ENCODE results near the gene FGF14.

Gene FGF14

DNA sequence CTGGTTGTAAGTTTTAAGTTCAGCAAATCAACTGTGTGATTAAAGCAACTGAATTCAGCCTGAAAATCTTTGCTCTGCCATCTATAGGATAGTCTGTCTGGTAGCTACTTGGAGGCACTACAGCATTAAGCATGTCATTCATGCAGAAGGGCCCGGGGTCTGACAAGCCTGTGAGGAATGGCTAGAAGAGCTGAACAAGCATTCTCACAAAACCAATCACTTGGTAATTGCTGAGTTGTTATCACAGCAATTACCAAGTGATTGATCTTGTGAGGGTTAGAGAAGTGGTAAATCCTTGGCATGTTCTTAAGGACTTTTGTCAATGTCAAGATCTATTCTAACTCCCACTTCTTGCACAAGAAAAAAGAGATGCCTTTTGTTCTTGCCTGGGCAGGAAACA is 356.1 kb downstream of the FGF14 start:
- Histone ChIP-seq H3K9me3 (ENCODE audit: control insufficient read depth in 5 of 5, low read length in 5 of 5) (peaks cover 0 to 4% (median 3%) of the 10 kb centered on the region in 5 donors), H3K4me3 (ENCODE audit: low read depth in 1 of 5, low read length in 5 of 5) (no peak overlapping the region), H3K27me3 (ENCODE audit: control insufficient read depth in 5 of 5, insufficient read depth in 4 of 5, low read length in 5 of 5) (no peaks in the 10 kb centered on the region), H3K27ac (ENCODE audit: low read depth, low read length) (no peak overlapping the region), H3K4me1 (ENCODE audit: control insufficient read depth in 5 of 5, insufficient read depth in 5 of 5, low read length in 5 of 5) (no peaks in the 10 kb centered on the region), H3K36me3 (ENCODE audit: control insufficient read depth in 5 of 5, insufficient read depth in 5 of 5, low read length in 5 of 5) (no peaks in the 10 kb centered on the region), H3K9ac (ENCODE audit: low read length in 5 of 5) (no peak overlapping the region)

DNA sequence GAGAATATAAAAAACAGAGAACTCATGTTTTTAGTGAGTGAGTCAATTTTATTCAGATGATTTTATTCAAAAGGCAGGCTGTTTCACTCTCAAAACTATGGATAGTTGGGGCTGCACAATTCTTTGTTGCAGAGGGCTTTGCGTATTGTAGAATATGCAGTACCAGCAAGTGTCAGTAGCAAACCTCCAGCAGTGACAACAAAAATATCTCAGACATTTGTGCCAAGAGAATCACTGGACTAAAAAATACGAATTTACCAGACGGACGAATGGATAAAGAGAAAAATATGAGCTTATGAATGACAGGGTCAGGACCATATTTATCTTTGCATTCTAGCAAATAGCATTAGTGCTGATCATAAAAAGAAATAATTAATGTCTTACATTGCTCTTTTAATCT is 359.1 kb downstream of the FGF14 start:
- no peaks in the 10 kb centered on the region for H3K36me3 ChIP-seq (ENCODE audit: control insufficient read depth in 5 of 5, insufficient read depth in 5 of 5, low read length in 5 of 5)
- H3K27me3 ChIP-seq (ENCODE audit: control insufficient read depth in 5 of 5, insufficient read depth in 4 of 5, low read length in 5 of 5), result no peaks in the 10 kb centered on the region
- no peaks in the 10 kb centered on the region for H3K4me1 ChIP-seq (ENCODE audit: control insufficient read depth in 5 of 5, insufficient read depth in 5 of 5, low read length in 5 of 5)
- H3K9me3 ChIP-seq (ENCODE audit: control insufficient read depth in 5 of 5, low read length in 5 of 5), result no peaks in the 10 kb centered on the region
- H3K9ac ChIP-seq (ENCODE audit: low read length in 5 of 5), result no peak overlapping the region
- no peak overlapping the region for H3K4me3 ChIP-seq (ENCODE audit: low read depth in 1 of 5, low read length in 5 of 5)
- H3K27ac ChIP-seq (ENCODE audit: low read depth, low read length), result no peak overlapping the region

DNA sequence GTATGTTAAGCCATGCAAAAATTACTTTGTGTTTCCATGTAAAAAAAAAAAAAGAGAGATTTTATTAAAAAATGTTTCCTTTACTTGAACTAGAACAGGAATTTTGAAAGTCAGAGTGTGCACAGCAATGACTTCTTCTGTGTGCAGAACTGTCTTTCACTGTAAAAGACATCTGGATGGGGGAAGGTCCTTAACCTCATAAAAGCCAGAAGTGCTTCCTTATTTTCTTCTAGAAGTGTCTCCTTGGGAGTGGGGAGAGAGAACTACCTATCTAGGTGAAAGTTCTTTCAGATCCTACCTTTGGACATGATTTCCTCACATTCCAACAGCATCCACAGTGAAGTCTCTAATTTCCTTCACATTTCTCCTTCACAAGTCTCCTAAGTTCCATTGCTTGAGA is 360.3 kb downstream of the FGF14 start:
- Histone ChIP-seq H3K27me3 (ENCODE audit: control insufficient read depth in 5 of 5, insufficient read depth in 4 of 5, low read length in 5 of 5) (no peaks in the 10 kb centered on the region), H3K4me1 (ENCODE audit: control insufficient read depth in 5 of 5, insufficient read depth in 5 of 5, low read length in 5 of 5) (no peaks in the 10 kb centered on the region), H3K4me3 (ENCODE audit: low read depth in 1 of 5, low read length in 5 of 5) (no peak overlapping the region), H3K36me3 (ENCODE audit: control insufficient read depth in 5 of 5, insufficient read depth in 5 of 5, low read length in 5 of 5) (no peaks in the 10 kb centered on the region), H3K9me3 (ENCODE audit: control insufficient read depth in 5 of 5, low read length in 5 of 5) (peaks cover 0 to 5% (median 2%) of the 10 kb centered on the region in 5 donors), H3K9ac (ENCODE audit: low read length in 5 of 5) (no peak overlapping the region), H3K27ac (ENCODE audit: low read depth, low read length) (no peak overlapping the region)

DNA sequence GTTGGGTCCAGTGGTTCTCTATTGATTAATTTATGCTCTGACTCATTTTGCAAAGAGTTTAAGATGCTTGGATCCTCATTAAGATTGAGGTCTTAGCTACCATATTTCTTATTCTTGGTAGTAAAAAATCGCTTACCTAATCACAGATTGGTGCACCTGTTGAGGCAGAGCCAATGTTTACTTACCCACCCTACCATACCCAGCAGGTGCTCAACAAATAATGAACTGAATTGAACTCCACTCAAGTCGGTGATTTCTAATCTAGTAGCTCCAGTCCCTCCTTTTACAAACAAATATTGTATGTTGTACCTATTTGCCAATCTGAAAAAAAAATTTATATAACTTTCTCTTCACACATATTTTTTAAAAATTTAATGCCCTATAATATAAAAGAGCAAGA is 361.0 kb downstream of the FGF14 start:
- Histone ChIP-seq H3K4me1 (ENCODE audit: control insufficient read depth in 5 of 5, insufficient read depth in 5 of 5, low read length in 5 of 5) (no peaks in the 10 kb centered on the region), H3K27me3 (ENCODE audit: control insufficient read depth in 5 of 5, insufficient read depth in 4 of 5, low read length in 5 of 5) (no peaks in the 10 kb centered on the region), H3K36me3 (ENCODE audit: control insufficient read depth in 5 of 5, insufficient read depth in 5 of 5, low read length in 5 of 5) (no peaks in the 10 kb centered on the region), H3K4me3 (ENCODE audit: low read depth in 1 of 5, low read length in 5 of 5) (no peak overlapping the region), H3K9ac (ENCODE audit: low read length in 5 of 5) (no peak overlapping the region), H3K27ac (ENCODE audit: low read depth, low read length) (no peak overlapping the region), H3K9me3 (ENCODE audit: control insufficient read depth in 5 of 5, low read length in 5 of 5) (peaks cover 0 to 5% (median 2%) of the 10 kb centered on the region in 5 donors)

DNA sequence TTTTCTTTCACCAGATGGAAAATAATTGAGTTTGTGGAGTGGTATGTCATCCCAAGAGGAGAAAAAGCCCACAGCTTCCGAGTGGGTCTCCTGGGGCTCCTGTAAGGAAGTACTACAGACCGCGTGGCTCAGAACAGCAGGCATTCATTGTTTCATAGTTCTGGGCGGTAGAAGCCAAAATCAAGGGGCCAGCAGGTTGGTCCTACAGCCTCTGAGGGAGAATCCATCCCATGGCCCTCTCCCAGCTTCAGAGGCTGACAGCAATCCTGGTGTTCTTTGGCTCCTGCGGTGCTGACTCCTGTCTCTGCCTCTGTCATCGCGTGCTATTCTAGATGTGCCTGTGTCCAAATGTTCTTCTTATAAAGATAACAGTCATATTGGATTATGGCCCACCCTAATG is 362.6 kb downstream of the FGF14 start:
- no peak overlapping the region for H3K9ac ChIP-seq (ENCODE audit: low read length in 5 of 5)
- no peaks in the 10 kb centered on the region for H3K36me3 ChIP-seq (ENCODE audit: control insufficient read depth in 5 of 5, insufficient read depth in 5 of 5, low read length in 5 of 5)
- H3K4me1 ChIP-seq (ENCODE audit: control insufficient read depth in 5 of 5, insufficient read depth in 5 of 5, low read length in 5 of 5), result no peaks in the 10 kb centered on the region
- H3K9me3 ChIP-seq (ENCODE audit: control insufficient read depth in 5 of 5, low read length in 5 of 5), result peaks cover 0 to 5% (median 2%) of the 10 kb centered on the region in 5 donors
- H3K27ac ChIP-seq (ENCODE audit: low read depth, low read length), result no peak overlapping the region
- no peaks in the 10 kb centered on the region for H3K27me3 ChIP-seq (ENCODE audit: control insufficient read depth in 5 of 5, insufficient read depth in 4 of 5, low read length in 5 of 5)
- H3K4me3 ChIP-seq (ENCODE audit: low read depth in 1 of 5, low read length in 5 of 5), result no peak overlapping the region

DNA sequence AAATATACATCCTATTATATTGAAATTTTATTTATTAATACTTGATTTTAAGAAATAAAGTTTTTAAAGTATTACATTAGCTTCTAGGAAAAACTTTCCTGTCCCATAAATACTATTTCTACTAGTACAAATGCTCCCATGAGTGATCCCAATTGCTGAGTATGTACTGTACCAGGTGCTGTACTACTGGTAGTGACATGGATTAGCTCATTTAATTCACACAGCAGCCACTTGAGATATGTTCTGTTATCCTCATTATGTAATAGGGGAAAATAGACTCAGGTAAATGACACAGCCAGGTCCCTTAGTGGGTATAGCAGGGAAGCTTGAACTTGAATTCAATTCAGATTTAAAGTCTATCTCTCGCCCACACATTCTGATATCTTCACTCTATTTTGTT is 363.1 kb downstream of the FGF14 start:
- Histone ChIP-seq H3K4me1 (ENCODE audit: control insufficient read depth in 5 of 5, insufficient read depth in 5 of 5, low read length in 5 of 5) (no peaks in the 10 kb centered on the region), H3K9me3 (ENCODE audit: control insufficient read depth in 5 of 5, low read length in 5 of 5) (peaks cover 0 to 5% (median 2%) of the 10 kb centered on the region in 5 donors), H3K27me3 (ENCODE audit: control insufficient read depth in 5 of 5, insufficient read depth in 4 of 5, low read length in 5 of 5) (no peaks in the 10 kb centered on the region), H3K9ac (ENCODE audit: low read length in 5 of 5) (no peak overlapping the region), H3K27ac (ENCODE audit: low read depth, low read length) (no peak overlapping the region), H3K36me3 (ENCODE audit: control insufficient read depth in 5 of 5, insufficient read depth in 5 of 5, low read length in 5 of 5) (no peaks in the 10 kb centered on the region), H3K4me3 (ENCODE audit: low read depth in 1 of 5, low read length in 5 of 5) (no peak overlapping the region)

DNA sequence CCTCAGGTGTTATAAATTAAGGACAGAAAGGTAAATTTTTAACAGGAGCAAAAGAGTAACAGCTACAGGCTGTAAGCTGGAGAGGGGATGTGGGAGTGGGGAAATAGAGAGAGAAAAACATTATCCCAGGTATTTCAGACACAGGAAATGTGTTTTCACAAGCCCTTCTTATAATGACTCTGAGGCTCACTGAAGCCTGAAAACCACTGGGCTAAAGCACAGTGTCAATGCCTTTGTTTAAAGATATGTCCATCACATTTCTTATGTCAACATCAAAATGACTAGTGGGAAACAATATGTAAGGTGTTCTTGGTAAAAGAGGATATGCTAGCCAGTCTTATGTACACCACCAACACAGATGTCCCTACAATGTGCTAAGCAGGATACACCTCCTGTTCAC is 365.9 kb downstream of the FGF14 start:
- Histone ChIP-seq H3K9me3 (ENCODE audit: control insufficient read depth in 5 of 5, low read length in 5 of 5) (peaks cover 0 to 5% (median 2%) of the 10 kb centered on the region in 5 donors), H3K36me3 (ENCODE audit: control insufficient read depth in 5 of 5, insufficient read depth in 5 of 5, low read length in 5 of 5) (no peaks in the 10 kb centered on the region), H3K9ac (ENCODE audit: low read length in 5 of 5) (no peak overlapping the region), H3K27me3 (ENCODE audit: control insufficient read depth in 5 of 5, insufficient read depth in 4 of 5, low read length in 5 of 5) (no peaks in the 10 kb centered on the region), H3K27ac (ENCODE audit: low read depth, low read length) (no peak overlapping the region), H3K4me1 (ENCODE audit: control insufficient read depth in 5 of 5, insufficient read depth in 5 of 5, low read length in 5 of 5) (no peaks in the 10 kb centered on the region), H3K4me3 (ENCODE audit: low read depth in 1 of 5, low read length in 5 of 5) (no peak overlapping the region)

DNA sequence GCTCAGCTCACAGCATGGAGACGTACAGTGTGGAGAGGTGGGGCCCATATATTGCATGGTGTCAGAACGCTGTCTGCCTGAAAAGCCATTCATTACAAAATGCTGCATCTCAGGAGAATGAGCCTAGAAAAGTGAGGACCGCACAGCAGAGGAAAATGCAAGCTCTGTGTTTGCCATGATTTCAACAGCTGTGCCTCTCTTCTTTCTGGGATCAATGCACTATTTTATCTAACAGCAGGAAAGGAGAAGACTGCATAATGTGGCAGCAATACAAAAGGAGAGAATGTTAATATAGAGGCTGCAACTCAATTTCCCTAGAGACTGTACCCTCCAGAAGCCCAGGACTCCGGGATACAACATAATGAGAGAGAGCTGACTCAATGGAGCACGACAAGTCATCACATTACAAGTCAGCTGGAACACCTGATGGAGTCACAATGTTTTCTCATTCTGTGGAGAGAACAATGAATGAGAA is 368.0 kb downstream of the FGF14 start:
- no peak overlapping the region for H3K9ac ChIP-seq (ENCODE audit: low read length in 5 of 5)
- no peaks in the 10 kb centered on the region for H3K36me3 ChIP-seq (ENCODE audit: control insufficient read depth in 5 of 5, insufficient read depth in 5 of 5, low read length in 5 of 5)
- H3K4me1 ChIP-seq (ENCODE audit: control insufficient read depth in 5 of 5, insufficient read depth in 5 of 5, low read length in 5 of 5), result no peaks in the 10 kb centered on the region
- H3K27ac ChIP-seq (ENCODE audit: low read depth, low read length), result no peak overlapping the region
- no peaks in the 10 kb centered on the region for H3K27me3 ChIP-seq (ENCODE audit: control insufficient read depth in 5 of 5, insufficient read depth in 4 of 5, low read length in 5 of 5)
- H3K9me3 ChIP-seq (ENCODE audit: control insufficient read depth in 5 of 5, low read length in 5 of 5), result peaks cover 0 to 5% (median 2%) of the 10 kb centered on the region in 5 donors
- no peak overlapping the region for H3K4me3 ChIP-seq (ENCODE audit: low read depth in 1 of 5, low read length in 5 of 5)

DNA sequence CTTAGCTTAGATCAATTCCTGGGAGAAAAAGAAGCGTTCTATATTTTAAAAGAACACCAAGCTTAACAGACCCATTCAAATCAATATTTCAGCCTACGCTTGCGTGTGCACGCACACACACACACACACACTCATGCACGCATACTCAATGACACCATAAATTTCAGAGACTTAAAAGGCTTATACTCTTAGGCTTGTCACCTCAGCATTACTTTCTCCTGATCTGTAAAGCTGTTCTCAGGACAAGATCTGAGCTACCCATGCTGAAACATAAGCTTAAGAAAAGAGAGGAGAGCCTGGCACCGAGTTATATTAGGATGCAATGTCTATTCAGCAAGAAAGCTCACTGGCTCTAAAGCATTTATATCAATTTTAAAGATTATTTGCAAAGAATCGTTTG is 368.5 kb downstream of the FGF14 start:
- H3K36me3 ChIP-seq (ENCODE audit: control insufficient read depth in 5 of 5, insufficient read depth in 5 of 5, low read length in 5 of 5), result no peaks in the 10 kb centered on the region
- peaks cover 0 to 5% (median 2%) of the 10 kb centered on the region in 5 donors for H3K9me3 ChIP-seq (ENCODE audit: control insufficient read depth in 5 of 5, low read length in 5 of 5)
- H3K27ac ChIP-seq (ENCODE audit: low read depth, low read length), result no peak overlapping the region
- no peak overlapping the region for H3K4me3 ChIP-seq (ENCODE audit: low read depth in 1 of 5, low read length in 5 of 5)
- no peak overlapping the region for H3K9ac ChIP-seq (ENCODE audit: low read length in 5 of 5)
- H3K4me1 ChIP-seq (ENCODE audit: control insufficient read depth in 5 of 5, insufficient read depth in 5 of 5, low read length in 5 of 5), result no peaks in the 10 kb centered on the region
- no peaks in the 10 kb centered on the region for H3K27me3 ChIP-seq (ENCODE audit: control insufficient read depth in 5 of 5, insufficient read depth in 4 of 5, low read length in 5 of 5)

DNA sequence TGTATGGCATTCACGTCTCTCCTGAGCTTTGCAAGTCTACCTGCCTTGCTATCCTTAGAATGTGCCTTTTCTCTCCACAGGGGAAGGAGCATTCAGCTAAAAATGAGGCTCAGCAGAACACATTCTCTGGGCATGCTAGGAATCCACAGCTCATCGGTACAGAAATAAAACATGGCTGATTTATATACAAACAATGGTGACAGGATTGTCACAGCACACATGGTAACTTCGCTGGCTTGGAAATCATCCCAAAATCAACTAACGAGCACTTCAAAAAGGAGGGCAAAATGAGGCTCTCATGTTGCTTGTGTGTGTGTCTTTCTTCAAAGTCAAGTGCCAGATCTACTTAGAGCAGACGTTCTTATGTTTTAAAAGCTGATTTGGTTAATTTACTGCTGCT is 373.0 kb downstream of the FGF14 start:
- Histone ChIP-seq H3K4me3 (ENCODE audit: low read depth in 1 of 5, low read length in 5 of 5) (no peak overlapping the region), H3K27ac (ENCODE audit: low read depth, low read length) (no peak overlapping the region), H3K9me3 (ENCODE audit: control insufficient read depth in 5 of 5, low read length in 5 of 5) (no peaks in the 10 kb centered on the region), H3K4me1 (ENCODE audit: control insufficient read depth in 5 of 5, insufficient read depth in 5 of 5, low read length in 5 of 5) (no peaks in the 10 kb centered on the region), H3K9ac (ENCODE audit: low read length in 5 of 5) (no peak overlapping the region), H3K27me3 (ENCODE audit: control insufficient read depth in 5 of 5, insufficient read depth in 4 of 5, low read length in 5 of 5) (no peaks in the 10 kb centered on the region), H3K36me3 (ENCODE audit: control insufficient read depth in 5 of 5, insufficient read depth in 5 of 5, low read length in 5 of 5) (no peaks in the 10 kb centered on the region)

DNA sequence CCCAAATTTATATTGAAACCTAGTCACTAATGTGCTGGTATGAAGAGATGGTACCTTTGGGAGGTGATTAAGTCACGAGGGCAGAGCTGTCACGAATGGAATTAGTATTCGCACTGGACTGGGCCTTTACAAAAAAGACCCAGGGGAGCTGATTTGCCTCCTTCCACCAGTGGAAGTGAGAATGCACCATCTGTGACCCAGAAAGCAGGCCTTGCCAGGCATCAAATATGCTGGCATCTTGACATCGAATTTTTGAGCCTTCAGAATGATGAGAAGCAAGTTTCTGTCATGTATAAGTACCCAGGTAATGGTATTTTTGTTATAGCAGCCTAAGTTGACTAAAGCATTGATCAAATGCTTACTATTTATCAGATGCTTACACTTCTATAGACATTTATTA is 373.6 kb downstream of the FGF14 start:
- H3K4me1 ChIP-seq (ENCODE audit: control insufficient read depth in 5 of 5, insufficient read depth in 5 of 5, low read length in 5 of 5), result no peaks in the 10 kb centered on the region
- H3K36me3 ChIP-seq (ENCODE audit: control insufficient read depth in 5 of 5, insufficient read depth in 5 of 5, low read length in 5 of 5), result no peaks in the 10 kb centered on the region
- H3K9me3 ChIP-seq (ENCODE audit: control insufficient read depth in 5 of 5, low read length in 5 of 5), result no peaks in the 10 kb centered on the region
- no peak overlapping the region for H3K4me3 ChIP-seq (ENCODE audit: low read depth in 1 of 5, low read length in 5 of 5)
- no peak overlapping the region for H3K9ac ChIP-seq (ENCODE audit: low read length in 5 of 5)
- no peak overlapping the region for H3K27ac ChIP-seq (ENCODE audit: low read depth, low read length)
- H3K27me3 ChIP-seq (ENCODE audit: control insufficient read depth in 5 of 5, insufficient read depth in 4 of 5, low read length in 5 of 5), result no peaks in the 10 kb centered on the region
